ENCODE data around the gene CASQ2. TPM values are rescaled to one million over a fixed set of nuclear protein-coding genes. Genes with fewer than 3 reads are reported as not detected.

Gene CASQ2
- total RNA-seq, 1 donor from 2014 or later, result not detected

GRCh38 chr1:115676498-115677181 lies 91.9 kb downstream of the CASQ2 start:
- no peak for DNase-seq (ENCODE audit: low read depth)
- TF ChIP-seq, protein P1, sequence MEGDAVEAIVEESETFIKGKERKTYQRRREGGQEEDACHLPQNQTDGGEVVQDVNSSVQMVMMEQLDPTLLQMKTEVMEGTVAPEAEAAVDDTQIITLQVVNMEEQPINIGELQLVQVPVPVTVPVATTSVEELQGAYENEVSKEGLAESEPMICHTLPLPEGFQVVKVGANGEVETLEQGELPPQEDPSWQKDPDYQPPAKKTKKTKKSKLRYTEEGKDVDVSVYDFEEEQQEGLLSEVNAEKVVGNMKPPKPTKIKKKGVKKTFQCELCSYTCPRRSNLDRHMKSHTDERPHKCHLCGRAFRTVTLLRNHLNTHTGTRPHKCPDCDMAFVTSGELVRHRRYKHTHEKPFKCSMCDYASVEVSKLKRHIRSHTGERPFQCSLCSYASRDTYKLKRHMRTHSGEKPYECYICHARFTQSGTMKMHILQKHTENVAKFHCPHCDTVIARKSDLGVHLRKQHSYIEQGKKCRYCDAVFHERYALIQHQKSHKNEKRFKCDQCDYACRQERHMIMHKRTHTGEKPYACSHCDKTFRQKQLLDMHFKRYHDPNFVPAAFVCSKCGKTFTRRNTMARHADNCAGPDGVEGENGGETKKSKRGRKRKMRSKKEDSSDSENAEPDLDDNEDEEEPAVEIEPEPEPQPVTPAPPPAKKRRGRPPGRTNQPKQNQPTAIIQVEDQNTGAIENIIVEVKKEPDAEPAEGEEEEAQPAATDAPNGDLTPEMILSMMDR (conservative IDR thresholded peaks at IDR 0.05; ENCODE audit: low read depth, low read length), result no peak
- H3K4me3 ChIP-seq (ENCODE audit: low read depth, low read length), result no peak overlapping the region

- no peak overlapping the region for H3K4me3 ChIP-seq (ENCODE audit: low read depth, low read length)
- TF ChIP-seq, protein P1 (conservative IDR thresholded peaks at IDR 0.05; ENCODE audit: low read depth, low read length), result no peak
- DNase-seq (ENCODE audit: low read depth), result no peak
Measured at GRCh38 chr1:115672224-115673009, 96.1 kb downstream of the CASQ2 start.

GRCh38 chr1:115671176-115671934 lies 97.2 kb downstream of the CASQ2 start:
- no peak overlapping the region for H3K4me3 ChIP-seq (ENCODE audit: low read depth, low read length)
- DNase-seq (ENCODE audit: low read depth), result no peak
- TF ChIP-seq, protein P1 (conservative IDR thresholded peaks at IDR 0.05; ENCODE audit: low read depth, low read length), result no peak

GRCh38 chr1:115670476-115671175 lies 97.9 kb downstream of the CASQ2 start:
- no peak for DNase-seq (ENCODE audit: low read depth)
- TF ChIP-seq, protein P1 (conservative IDR thresholded peaks at IDR 0.05; ENCODE audit: low read depth, low read length), result no peak
- H3K4me3 ChIP-seq (ENCODE audit: low read depth, low read length), result no peak overlapping the region

GRCh38 chr1:115669886-115670285 lies 98.6 kb downstream of the CASQ2 start:
- H3K4me3 ChIP-seq (ENCODE audit: low read depth, low read length), result no peak overlapping the region
- DNase-seq (ENCODE audit: low read depth), result no peak
- TF ChIP-seq, protein P1 (conservative IDR thresholded peaks at IDR 0.05; ENCODE audit: low read depth, low read length), result no peak

GRCh38 chr1:115669002-115669673 lies 99.4 kb downstream of the CASQ2 start:
- TF ChIP-seq, protein P1 (conservative IDR thresholded peaks at IDR 0.05; ENCODE audit: low read depth, low read length), result no peak
- DNase-seq (ENCODE audit: low read depth), result no peak
- H3K4me3 ChIP-seq (ENCODE audit: low read depth, low read length), result no peak overlapping the region
